IPS-18a (cell line): Measurements from ENCODE around the gene GK.
"Not testable (repeated sequence)": the region's sequence is repeated elsewhere in the genome, so short reads cannot be mapped to it uniquely, and the experiment has no call there.

Experiments used
- H3K27ac ChIP-seq: one replicate; pipeline ENCODE4 v1.5.1; 2013; ENCODE audit warnings: low read length
- H3K27me3 ChIP-seq: one replicate; pipeline ENCODE4 v1.6.1; 2013; ENCODE audit warnings: mild to moderate bottlenecking, low read length; ENCODE audit not compliant: control insufficient read depth, insufficient read depth
- H3K36me3 ChIP-seq: one replicate; pipeline ENCODE4 v1.6.1; 2013; ENCODE audit warnings: low read depth, low read length; ENCODE audit not compliant: control insufficient read depth
- H3K4me1 ChIP-seq: one replicate; pipeline ENCODE4 v1.6.1; 2013; ENCODE audit warnings: low read depth, low read length; ENCODE audit not compliant: control insufficient read depth
- H3K4me3 ChIP-seq: one replicate; pipeline ENCODE4 v1.5.1; 2013; ENCODE audit warnings: low read length
- H3K9ac ChIP-seq: one replicate; pipeline ENCODE4 v1.6.1; 2013; ENCODE audit warnings: mild to moderate bottlenecking, low read length, moderate library complexity
- H3K9me3 ChIP-seq: one replicate; pipeline ENCODE4 v1.6.1; 2013; ENCODE audit warnings: low read depth, low read length; ENCODE audit not compliant: control insufficient read depth

GK gene

GRCh38 chrX:30627818-30628652 is 25.2 kb upstream of the GK start:
- Histone ChIP-seq H3K4me3 (no peak overlapping the region), H3K27me3 (no peaks in the 10 kb centered on the region), H3K9ac (no peak overlapping the region), H3K36me3 (no peaks in the 10 kb centered on the region), H3K27ac (no peak overlapping the region), H3K9me3 (peaks cover 15% of the 10 kb centered on the region), H3K4me1 (no peaks in the 10 kb centered on the region)

- not testable (repeated sequence) for H3K4me1 ChIP-seq, H3K9me3 ChIP-seq, H3K36me3 ChIP-seq, H3K27ac ChIP-seq, H3K9ac ChIP-seq, H3K27me3 ChIP-seq, H3K4me3 ChIP-seq
Observed at GRCh38 chrX:30634070-30634469, 19.2 kb upstream of the GK start.

- H3K9me3 ChIP-seq = peaks cover 11% of the 10 kb centered on the region
- no peak overlapping the region for H3K27ac ChIP-seq
- no peaks in the 10 kb centered on the region for H3K4me1 ChIP-seq
Observed at GRCh38 chrX:30635630-30636029, 17.6 kb upstream of the GK start.

GRCh38 chrX:30637874-30638815 is 15.1 kb upstream of the GK start:
- H3K4me1 ChIP-seq = no peaks in the 10 kb centered on the region
- no peak overlapping the region for H3K27ac ChIP-seq
- no peak overlapping the region for H3K4me3 ChIP-seq
- no peak overlapping the region for H3K9ac ChIP-seq
- H3K27me3 ChIP-seq = no peaks in the 10 kb centered on the region
- no peaks in the 10 kb centered on the region for H3K36me3 ChIP-seq
- peaks cover 10% of the 10 kb centered on the region for H3K9me3 ChIP-seq

More at GRCh38 chrX:30635630-30636029, 17.6 kb upstream of the GK start:
- Histone ChIP-seq H3K4me3 (no peak overlapping the region), H3K9ac (no peak overlapping the region), H3K27me3 (no peaks in the 10 kb centered on the region), H3K36me3 (no peaks in the 10 kb centered on the region)

- not testable (repeated sequence) for H3K4me3 ChIP-seq, H3K9ac ChIP-seq, H3K9me3 ChIP-seq, H3K4me1 ChIP-seq, H3K27ac ChIP-seq, H3K36me3 ChIP-seq, H3K27me3 ChIP-seq
Observed at GRCh38 chrX:30639702-30640101, 13.5 kb upstream of the GK start.

- no peak overlapping the region for H3K4me3 ChIP-seq
- no peaks in the 10 kb centered on the region for H3K36me3 ChIP-seq
- no peak overlapping the region for H3K27ac ChIP-seq
- H3K4me1 ChIP-seq = no peaks in the 10 kb centered on the region
- peaks cover 8% of the 10 kb centered on the region for H3K9me3 ChIP-seq
- no peaks in the 10 kb centered on the region for H3K27me3 ChIP-seq
- no peak overlapping the region for H3K9ac ChIP-seq
Observed at GRCh38 chrX:30642642-30643041, 10.6 kb upstream of the GK start.

- H3K4me1 ChIP-seq = no peaks in the 10 kb centered on the region
Observed at GRCh38 chrX:30643313-30643821, 9.9 kb upstream of the GK start.

GRCh38 chrX:30649859-30650258 is 3.4 kb upstream of the GK start:
- Histone ChIP-seq H3K4me3 (no peak overlapping the region), H3K9me3 (peaks cover 7% of the 10 kb centered on the region), H3K9ac (no peak overlapping the region), H3K4me1 (peaks cover 7% of the 10 kb centered on the region), H3K36me3 (no peaks in the 10 kb centered on the region), H3K27me3 (no peaks in the 10 kb centered on the region), H3K27ac (no peak overlapping the region)

More at GRCh38 chrX:30643313-30643821, 9.9 kb upstream of the GK start:
- Histone ChIP-seq H3K4me3 (no peak overlapping the region), H3K27me3 (no peaks in the 10 kb centered on the region), H3K27ac (no peak overlapping the region), H3K9ac (no peak overlapping the region), H3K9me3 (peaks cover 8% of the 10 kb centered on the region), H3K36me3 (no peaks in the 10 kb centered on the region)

GRCh38 chrX:30652527-30653414 is 452 bp upstream of the GK start:
- peaks cover 7% of the 10 kb centered on the region for H3K4me1 ChIP-seq

GRCh38 chrX:30654386-30654785 is 1.2 kb downstream of the GK start:
- H3K9me3 ChIP-seq, H3K4me1 ChIP-seq, H3K9ac ChIP-seq, H3K36me3 ChIP-seq, H3K27me3 ChIP-seq, H3K27ac ChIP-seq: not testable (repeated sequence)
- H3K4me3 ChIP-seq = peak overlapping the region; percentile 75

More at GRCh38 chrX:30652527-30653414, 452 bp upstream of the GK start:
- H3K9me3 ChIP-seq = peaks cover 7% of the 10 kb centered on the region
- peak overlapping the region; percentile 75 for H3K4me3 ChIP-seq
- no peaks in the 10 kb centered on the region for H3K36me3 ChIP-seq
- peak overlapping the region; percentile 74 for H3K9ac ChIP-seq
- H3K27me3 ChIP-seq = no peaks in the 10 kb centered on the region
- H3K27ac ChIP-seq = peak overlapping the region; percentile 93
